HL-60 (cell line): ENCODE data around the gene MRPL11.

Source experiments
- POLR2AphosphoS5 ChIP-seq: IDR thresholded peaks from 2 replicates; pipeline ENCODE4 v1.6.1; 2012; ENCODE audit warnings: low read depth
- TF ChIP-seq, protein P1 (sequence below): IDR thresholded peaks from one replicate; pipeline ENCODE4 v1.5.1; 2011; ENCODE audit warnings: low read length, control low read depth, inconsistent platforms; ENCODE audit not compliant: insufficient read depth

DNA sequence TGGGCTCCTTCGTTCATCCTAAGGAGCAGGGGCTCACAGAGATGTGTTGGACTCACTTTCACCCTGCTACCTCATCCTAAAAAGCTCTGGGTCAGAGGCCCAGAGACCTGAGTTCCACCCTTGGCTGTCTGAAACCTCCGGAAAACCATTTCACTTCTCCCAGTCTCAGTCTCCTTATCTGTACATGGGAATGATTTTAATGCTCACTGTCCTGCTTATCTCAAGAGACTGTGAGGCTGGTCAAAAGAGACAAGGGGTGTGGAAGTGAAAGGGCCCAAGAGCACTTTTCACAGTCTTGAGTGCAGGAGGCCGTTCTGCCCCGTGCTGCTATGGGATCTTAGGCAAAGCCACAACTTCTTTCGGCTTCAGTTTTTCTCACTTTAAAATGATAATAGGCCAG, 31.0 kb downstream of the MRPL11 start:
- TF ChIP-seq POLR2AphosphoS5 = no peak
- TF ChIP-seq, protein P1, sequence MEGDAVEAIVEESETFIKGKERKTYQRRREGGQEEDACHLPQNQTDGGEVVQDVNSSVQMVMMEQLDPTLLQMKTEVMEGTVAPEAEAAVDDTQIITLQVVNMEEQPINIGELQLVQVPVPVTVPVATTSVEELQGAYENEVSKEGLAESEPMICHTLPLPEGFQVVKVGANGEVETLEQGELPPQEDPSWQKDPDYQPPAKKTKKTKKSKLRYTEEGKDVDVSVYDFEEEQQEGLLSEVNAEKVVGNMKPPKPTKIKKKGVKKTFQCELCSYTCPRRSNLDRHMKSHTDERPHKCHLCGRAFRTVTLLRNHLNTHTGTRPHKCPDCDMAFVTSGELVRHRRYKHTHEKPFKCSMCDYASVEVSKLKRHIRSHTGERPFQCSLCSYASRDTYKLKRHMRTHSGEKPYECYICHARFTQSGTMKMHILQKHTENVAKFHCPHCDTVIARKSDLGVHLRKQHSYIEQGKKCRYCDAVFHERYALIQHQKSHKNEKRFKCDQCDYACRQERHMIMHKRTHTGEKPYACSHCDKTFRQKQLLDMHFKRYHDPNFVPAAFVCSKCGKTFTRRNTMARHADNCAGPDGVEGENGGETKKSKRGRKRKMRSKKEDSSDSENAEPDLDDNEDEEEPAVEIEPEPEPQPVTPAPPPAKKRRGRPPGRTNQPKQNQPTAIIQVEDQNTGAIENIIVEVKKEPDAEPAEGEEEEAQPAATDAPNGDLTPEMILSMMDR = no peak
